Nephron progenitor cell (in vitro differentiated cells): ENCODE results near the gene ZMYM5.
"Not testable (repeated sequence)": the region's sequence is repeated elsewhere in the genome, so short reads cannot be mapped to it uniquely, and the experiment has no call there.

Source experiments
- DNase-seq: peaks from one replicate; pipeline ENCODE4 v3.0.0; 2021
- H3K27ac Mint-ChIP-seq: 2 replicates; pipeline ENCODE4 v1.8.0; 2021; ENCODE audit warnings: mild to moderate bottlenecking, moderate library complexity, mixed read lengths
- H3K27me3 Mint-ChIP-seq: 2 replicates; pipeline ENCODE4 v1.8.0; 2021; ENCODE audit warnings: mild to moderate bottlenecking, low read depth, mixed read lengths; ENCODE audit not compliant: poor library complexity
- H3K36me3 Mint-ChIP-seq: 2 replicates; pipeline ENCODE4 v1.8.0; 2021; ENCODE audit warnings: low read depth, mixed read lengths
- H3K4me1 Mint-ChIP-seq: 2 replicates; pipeline ENCODE4 v1.8.0; 2021; ENCODE audit warnings: mixed read lengths
- H3K4me3 Mint-ChIP-seq: 2 replicates; pipeline ENCODE4 v1.8.0; 2021; ENCODE audit warnings: mild to moderate bottlenecking, moderate library complexity, mixed read lengths
- H3K9me3 Mint-ChIP-seq: 2 replicates; pipeline ENCODE4 v1.8.0; 2021; ENCODE audit warnings: mild to moderate bottlenecking, moderate library complexity, mixed read lengths
- CTCF ChIP-seq: fragments of 200-600 bp; sonication (generic); IDR thresholded peaks from 2 replicates; pipeline ENCODE4 v1.5.0; 2021; ENCODE audit warnings: antibody characterized with exemption

Gene ZMYM5

DNA sequence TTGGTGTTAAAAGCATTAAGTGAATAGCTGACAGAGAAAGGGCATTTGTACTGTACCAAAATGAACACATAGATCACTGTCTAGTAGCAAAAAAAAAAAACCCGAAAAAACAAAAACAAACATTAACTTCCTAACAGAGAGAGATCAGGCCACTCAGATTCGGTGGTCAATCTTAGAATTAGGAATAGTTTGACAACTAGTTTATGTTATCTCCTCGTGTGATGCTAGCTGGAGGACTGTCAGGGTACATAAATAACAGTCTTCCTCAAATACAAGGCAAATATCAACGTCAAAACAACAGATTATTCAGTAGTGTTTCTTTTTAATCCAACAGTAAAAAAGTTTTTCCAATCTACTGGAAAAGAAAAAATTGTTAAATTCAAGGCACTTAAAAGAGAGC is 1.7 kb downstream of the ZMYM5 start:
- Mint-ChIP-seq H3K27ac (peak overlapping the region; percentile 99), H3K27me3 (peaks cover 2% of the 10 kb centered on the region), H3K4me3 (peak overlapping the region; percentile 97), H3K36me3 (peaks cover 33% of the 10 kb centered on the region), H3K4me1 (peaks cover 34% of the 10 kb centered on the region), H3K9me3 (peaks cover 12% of the 10 kb centered on the region)
- no peak for DNase-seq
- no peak for TF ChIP-seq CTCF

DNA sequence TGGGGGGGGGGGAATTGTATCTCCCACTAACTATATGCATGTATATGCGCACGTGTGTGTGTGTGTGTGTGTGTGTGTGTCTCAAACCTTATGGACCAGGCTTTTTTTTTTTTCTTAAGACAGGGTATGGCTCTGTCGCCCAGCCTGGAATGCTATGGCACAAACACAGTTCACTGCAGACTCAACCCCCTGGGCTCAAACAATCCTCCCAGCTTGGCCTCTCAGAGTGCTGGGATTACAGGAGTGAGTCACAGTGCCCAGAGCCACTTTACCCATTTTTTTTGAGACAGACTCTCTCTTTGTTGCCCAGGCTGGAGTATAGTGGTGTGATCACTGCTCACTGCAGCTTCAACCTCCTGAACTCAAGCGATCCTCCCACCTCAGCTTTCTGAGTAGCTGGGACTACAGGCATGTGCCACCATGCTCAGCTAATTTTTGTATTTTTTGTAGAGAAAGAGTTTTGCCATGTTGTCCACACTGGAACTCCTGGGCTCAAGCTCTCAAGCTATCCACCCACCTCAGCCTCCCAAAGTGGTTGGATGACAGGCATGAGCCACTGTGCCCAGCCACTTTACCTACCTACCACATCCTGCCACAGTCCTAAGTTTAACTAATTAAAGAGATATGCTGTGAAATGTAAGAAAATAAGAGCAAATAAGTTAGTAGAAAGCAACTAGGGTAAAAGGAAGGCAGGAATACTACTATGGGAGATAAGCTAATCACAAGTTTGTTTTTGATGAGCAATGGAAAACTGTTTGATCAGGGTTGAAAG is 2.4 kb downstream of the ZMYM5 start:
- no peak for TF ChIP-seq CTCF
- Mint-ChIP-seq H3K27me3 (peaks cover 2% of the 10 kb centered on the region), H3K4me3 (peak overlapping the region; percentile 97), H3K27ac (peak overlapping the region; percentile 99), H3K36me3 (peaks cover 40% of the 10 kb centered on the region), H3K9me3 (peaks cover 12% of the 10 kb centered on the region), H3K4me1 (peaks cover 34% of the 10 kb centered on the region)
- no peak for DNase-seq

DNA sequence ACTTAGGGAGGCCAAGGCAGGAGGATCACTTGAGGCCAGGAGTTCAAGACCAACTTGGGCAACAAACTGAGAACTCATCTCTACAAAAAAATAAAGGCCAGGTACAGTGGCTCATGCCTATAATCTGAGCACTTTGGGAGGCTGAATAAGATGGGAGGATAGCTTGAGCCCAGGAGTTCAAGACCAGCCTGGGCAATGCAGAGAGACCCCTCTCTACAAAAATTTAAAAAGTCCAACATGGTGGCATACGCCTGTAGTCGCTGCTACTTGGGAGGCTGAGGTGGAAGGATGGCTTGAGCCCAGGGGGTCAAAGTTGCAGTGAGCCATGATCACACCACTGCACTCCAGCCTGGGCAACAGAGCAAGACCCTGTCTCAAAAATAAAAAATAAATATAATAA is 5.8 kb downstream of the ZMYM5 start:
- H3K27me3 Mint-ChIP-seq, H3K4me3 Mint-ChIP-seq, DNase-seq, H3K27ac Mint-ChIP-seq, H3K9me3 Mint-ChIP-seq: not testable (repeated sequence)
- Mint-ChIP-seq H3K4me1 (peaks cover 22% of the 10 kb centered on the region), H3K36me3 (peaks cover 54% of the 10 kb centered on the region)

GRCh38 chr13:19852766-19853165 is 10.7 kb downstream of the ZMYM5 start:
- Mint-ChIP-seq H3K4me3 (no peak overlapping the region), H3K9me3 (peaks cover 7% of the 10 kb centered on the region), H3K36me3 (peaks cover 61% of the 10 kb centered on the region), H3K4me1 (no peaks in the 10 kb centered on the region), H3K27me3 (no peaks in the 10 kb centered on the region), H3K27ac (no peak overlapping the region)
- no peak for TF ChIP-seq CTCF
- DNase-seq: no peak

GRCh38 chr13:19845758-19846157 is 17.7 kb downstream of the ZMYM5 start:
- Mint-ChIP-seq H3K27ac (peak overlapping the region; percentile 56), H3K36me3 (peaks cover 49% of the 10 kb centered on the region), H3K4me1 (no peaks in the 10 kb centered on the region), H3K9me3 (no peaks in the 10 kb centered on the region), H3K4me3 (no peak overlapping the region), H3K27me3 (no peaks in the 10 kb centered on the region)
- TF ChIP-seq CTCF: no peak
- no peak for DNase-seq

- Mint-ChIP-seq H3K4me1 (no peaks in the 10 kb centered on the region), H3K4me3 (no peak overlapping the region), H3K27me3 (no peaks in the 10 kb centered on the region), H3K9me3 (no peaks in the 10 kb centered on the region), H3K36me3 (peaks cover 68% of the 10 kb centered on the region), H3K27ac (no peak overlapping the region)
- TF ChIP-seq CTCF: no peak
- DNase-seq: no peak
Observed at GRCh38 chr13:19838865-19839275, 24.6 kb downstream of the ZMYM5 start.
